HG02623 (cell line): Measurements from ENCODE around the gene PPEF1.
"Not testable (repeated sequence)": the region's sequence is repeated elsewhere in the genome, so short reads cannot be mapped to it uniquely, and the experiment has no call there.

ENCODE experiments used
- ATAC-seq: cut with Tn5 transposase; IDR thresholded peaks from one replicate; pipeline ENCODE4 v1.9.1; 2021; ENCODE audit warnings: moderate library complexity; ENCODE audit not compliant: unreplicated experiment

The PPEF1 gene

DNA sequence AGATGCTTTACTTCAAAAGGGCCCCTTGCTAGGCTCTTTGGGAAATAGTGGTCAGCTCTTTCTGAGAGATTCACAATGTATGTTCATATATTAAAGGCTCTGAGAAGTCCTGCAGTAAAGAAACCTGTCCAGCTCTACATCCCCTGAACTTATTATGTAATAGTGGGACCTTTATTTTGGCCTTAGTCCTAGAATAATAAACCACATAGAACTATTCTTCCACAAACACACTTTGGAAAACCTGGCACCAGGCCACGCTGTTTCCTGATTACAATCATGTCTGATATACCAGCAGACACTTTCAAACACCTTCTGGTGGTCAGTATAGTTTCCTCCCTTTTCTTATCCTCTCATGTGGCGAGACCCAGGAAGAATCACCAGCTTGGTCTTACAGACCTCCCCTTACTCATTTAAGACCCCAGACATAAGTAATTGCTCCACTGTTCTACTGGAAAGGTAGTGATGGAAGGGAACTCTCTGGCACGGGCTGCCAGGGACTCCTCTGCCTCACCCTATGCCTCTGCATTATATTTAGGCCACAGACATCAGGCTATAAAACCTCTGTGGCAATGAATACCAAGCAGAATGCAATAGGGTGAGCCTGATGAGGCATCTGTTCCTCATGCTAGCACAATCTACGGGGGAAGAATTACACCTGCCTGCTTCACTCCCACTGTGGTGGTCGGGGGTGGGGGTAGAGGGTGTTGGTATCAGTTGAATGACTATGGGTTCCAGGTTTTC, 5.7 kb upstream of the PPEF1 start:
- ATAC-seq: no peak

DNA sequence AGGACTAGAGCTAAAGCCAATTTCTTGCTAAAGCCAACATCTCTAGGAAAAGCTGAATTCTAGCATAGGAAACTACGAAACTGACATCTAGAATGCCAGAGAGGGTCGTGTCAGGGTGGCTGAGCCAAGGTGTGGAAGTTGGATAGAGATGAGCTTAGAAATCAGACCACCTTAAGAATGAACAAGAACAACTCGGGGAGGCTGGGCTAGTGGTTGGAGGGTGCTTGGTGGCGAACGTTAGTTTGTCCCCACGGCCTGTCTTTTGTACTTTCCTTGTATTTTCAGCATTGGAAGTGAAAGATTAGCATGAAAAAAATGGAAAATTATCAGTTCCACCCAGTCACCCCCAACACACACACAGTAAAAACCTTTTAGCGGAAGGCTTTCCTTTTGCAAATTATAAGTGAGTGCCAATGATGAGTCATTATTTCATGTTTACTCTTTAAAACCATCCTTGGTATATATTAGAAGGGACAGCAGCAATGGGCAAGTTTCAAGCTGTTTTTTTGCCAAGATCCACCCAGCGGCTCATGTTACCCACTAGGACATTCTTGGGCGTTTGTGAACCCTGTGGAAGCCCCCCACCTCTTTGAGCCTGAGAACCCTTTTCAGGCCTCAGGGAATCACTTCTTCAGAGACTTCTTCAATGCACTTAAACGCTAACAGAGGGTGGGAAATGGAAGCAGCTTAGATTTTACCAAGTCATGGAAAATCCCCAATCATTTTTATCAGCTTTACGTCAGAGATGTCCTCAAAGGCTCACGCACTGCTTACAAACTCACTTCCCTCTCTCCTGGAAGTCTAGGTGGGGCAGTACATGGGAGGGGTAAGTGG, 4.9 kb upstream of the PPEF1 start:
- ATAC-seq: no peak

GRCh38 chrX:18709833-18710232, 2.4 kb downstream of the PPEF1 start:
- ATAC-seq: no peak

- ATAC-seq: no peak
Observed at GRCh38 chrX:18714910-18715309, 7.5 kb downstream of the PPEF1 start.

DNA sequence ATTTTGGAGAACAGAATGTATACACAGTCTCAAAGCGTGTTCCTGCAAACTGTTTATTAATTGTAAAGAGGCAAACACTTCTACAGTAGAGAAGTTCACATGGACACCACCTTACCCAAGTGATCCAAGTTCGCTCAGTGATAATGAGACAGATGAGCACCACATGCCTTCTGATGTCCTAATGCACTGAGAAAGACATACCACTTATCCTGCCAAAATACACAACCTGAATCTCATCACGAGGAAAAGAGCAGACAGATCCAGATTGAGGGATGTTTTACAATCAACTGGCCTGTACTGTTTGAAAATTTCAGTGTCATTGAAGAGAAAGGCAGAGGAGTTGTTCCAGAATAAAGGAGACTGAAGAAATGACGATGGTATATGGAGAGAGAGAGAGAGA, 12.4 kb downstream of the PPEF1 start:
- ATAC-seq: no peak

DNA sequence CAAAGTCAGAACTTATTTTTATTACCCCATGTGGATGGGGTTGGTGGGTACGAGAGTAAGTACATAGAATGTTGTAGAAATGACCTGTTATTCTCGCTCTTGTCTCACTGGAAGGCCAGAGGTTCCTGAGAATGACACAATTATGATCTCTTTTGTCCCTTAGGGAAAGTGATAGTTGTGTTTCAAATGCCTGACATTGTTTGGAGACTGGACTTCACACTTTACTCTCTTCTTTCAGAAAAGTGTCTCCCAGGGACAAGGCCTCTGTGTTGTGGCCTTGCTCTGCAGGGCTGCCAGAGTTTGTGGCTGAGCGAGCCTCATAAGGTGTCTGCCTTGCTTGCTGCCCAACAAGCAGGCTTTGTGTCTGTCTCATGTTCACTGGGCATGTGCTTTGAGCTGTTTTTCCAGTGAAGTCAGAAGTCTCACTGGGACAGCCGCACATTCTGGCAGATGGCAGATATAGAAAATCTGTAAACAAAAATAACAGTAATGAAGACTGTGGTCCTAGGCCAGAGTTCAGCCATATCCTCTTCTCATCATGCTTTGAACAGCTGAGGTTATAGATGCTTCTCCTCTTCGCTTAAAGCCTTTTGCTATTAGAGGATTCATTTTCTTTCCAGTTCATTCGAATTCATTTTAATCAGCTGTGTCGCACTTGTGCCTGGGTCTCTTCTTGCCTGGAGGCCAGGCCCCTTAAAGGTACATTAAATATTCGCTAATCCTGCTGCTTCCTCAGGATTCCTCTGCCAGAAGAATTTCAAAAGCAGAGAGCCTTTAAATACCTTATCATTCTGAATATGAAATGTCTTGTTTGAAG, 14.4 kb downstream of the PPEF1 start:
- ATAC-seq: no peak

- no peak for ATAC-seq
Observed at GRCh38 chrX:18722500-18723071, 15.1 kb downstream of the PPEF1 start.

- no peak for ATAC-seq
Observed at GRCh38 chrX:18725310-18725943, 18.0 kb downstream of the PPEF1 start.

GRCh38 chrX:18733287-18733686, 25.8 kb downstream of the PPEF1 start:
- no peak for ATAC-seq

DNA sequence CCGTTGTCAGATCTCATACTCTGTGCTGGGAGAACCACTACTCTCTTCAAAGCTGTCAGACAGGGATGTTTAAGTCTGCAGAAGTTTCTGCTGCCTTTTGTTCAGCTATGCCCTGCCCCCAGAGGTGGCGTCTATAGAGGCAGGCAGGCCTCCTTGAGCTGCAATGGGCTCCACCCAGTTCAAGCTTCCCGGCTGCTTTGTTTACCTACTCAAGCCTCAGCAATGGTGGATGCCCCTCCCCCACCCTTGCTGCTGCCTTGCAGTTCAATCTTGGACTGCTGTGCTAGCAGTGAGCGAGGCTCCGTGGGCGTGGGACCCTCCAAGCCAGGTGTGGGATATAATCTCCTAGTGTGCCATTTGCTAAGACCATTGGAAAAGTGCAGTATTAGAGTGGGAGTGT, 32.2 kb downstream of the PPEF1 start:
- not testable (repeated sequence) for ATAC-seq

GRCh38 chrX:18748499-18748898, 41.1 kb downstream of the PPEF1 start:
- ATAC-seq: no peak

- no peak for ATAC-seq
Observed at GRCh38 chrX:18753631-18754030, 46.2 kb downstream of the PPEF1 start.

- ATAC-seq: no peak
Observed at GRCh38 chrX:18755651-18756050, 48.2 kb downstream of the PPEF1 start.

DNA sequence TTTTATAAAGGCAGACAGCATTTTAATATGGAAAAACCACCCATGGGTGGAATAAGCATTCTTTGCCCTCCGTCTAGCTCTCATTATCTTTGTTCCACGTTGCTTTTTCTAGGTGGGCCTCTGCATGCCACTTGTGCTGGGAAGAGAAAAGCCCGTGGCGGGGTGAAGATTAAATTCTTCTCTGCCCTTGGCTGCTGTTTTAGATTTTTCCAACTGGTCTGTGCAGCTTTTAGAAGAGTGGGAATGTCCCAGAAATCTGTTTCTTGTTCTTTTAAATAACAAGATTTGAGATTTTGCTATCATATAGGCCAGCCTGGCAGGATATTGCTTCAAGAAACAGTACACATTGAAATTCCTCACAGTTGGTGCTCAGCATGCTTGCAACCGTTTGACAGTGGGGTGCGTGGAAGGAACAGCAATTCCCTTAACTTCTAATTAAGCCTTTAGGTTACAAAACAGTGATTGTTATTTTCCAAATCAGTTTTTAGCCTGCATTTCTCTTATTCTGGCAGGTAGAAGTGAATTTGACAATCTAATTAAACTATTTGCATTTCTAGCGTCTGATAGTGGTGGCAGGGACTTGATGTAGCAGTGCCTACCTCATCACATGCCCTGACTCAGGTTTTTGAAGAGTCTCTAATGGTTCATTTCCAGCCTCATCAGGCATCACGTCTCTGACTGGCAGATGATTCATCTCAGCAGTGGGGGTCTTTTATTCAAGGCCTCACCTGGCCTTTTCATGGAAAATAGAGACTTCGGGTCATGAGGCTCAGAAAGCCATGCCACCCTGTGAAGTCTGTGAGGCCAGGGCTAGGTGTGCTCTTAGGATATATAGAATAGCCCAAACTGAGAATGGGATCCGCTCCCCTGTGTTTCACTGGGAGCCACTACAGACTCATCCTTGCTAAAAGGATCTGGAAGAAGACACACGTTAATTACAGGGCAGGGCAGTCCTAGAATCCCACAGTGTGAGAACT, 50.8 kb downstream of the PPEF1 start:
- no peak for ATAC-seq

DNA sequence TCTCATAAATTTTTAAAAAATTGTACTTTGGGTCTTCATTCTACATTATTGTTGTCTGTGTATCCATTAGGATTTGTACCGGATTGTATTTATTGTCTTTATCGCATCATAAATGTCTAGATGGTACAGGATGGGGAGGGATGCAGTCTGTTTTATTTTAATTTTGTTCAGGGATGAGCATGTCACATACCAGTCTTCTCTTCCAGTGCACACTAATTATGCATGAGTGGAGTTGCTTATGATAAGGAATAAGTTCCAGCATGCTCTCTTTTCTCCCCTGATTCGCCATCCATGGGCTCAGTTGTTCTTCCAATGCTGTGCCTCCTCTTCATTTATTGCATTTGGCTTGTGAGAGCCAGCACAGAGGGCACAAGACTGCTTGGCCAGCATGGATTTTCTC, 54.3 kb downstream of the PPEF1 start:
- no peak for ATAC-seq

GRCh38 chrX:18763106-18763505, 55.7 kb downstream of the PPEF1 start:
- ATAC-seq: not testable (repeated sequence)

DNA sequence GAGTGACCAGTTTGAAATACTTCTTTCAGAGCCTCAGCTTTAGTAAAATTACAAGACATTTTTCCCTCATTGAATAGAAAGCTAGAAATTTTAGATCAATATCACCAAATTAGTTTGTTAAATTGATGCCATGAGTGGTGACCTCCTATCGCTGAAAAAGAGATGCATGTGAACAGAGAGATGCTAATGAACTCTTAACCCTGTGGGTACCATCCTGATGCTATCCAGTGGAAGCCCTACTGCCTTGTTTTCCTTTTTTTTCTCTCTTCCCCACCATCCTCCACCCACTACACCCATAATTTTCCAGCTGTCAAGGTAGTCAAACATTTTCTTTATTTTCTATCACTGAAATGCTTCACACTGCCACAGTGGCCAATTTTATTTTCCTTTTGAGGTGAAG, 61.9 kb downstream of the PPEF1 start:
- ATAC-seq: no peak

GRCh38 chrX:18769812-18770573, 62.5 kb downstream of the PPEF1 start:
- no peak for ATAC-seq

GRCh38 chrX:18789916-18790315, 82.5 kb downstream of the PPEF1 start:
- ATAC-seq: no peak
